A673 (cell line): Measurements from ENCODE around the gene NOS3. TPM values are rescaled to one million over a fixed set of nuclear protein-coding genes. Genes with fewer than 3 reads are reported as not detected.

Source experiments
- BruUV-seq: library from RNA; stranded (reverse); fragments of 400-500 nt; replicated peaks from 2 replicates; lab custom pipeline; 2021; lab: Mats Ljungman, UMichigan
- CTCF ChIA-PET: fragments of 300-600 bp; sonication (Branson Sonifier 250); formaldehyde crosslinking; loops from one replicate; lab custom pipeline; 2022; ENCODE audit warnings: antibody characterized with exemption; lab: Charles Lee
- POLR2A ChIA-PET: fragments of 300-600 bp; sonication (Branson Sonifier 250); formaldehyde crosslinking; loops from one replicate; lab custom pipeline; 2022; ENCODE audit warnings: antibody characterized with exemption; ENCODE audit not compliant: low non-redundant PET; lab: Charles Lee
- DNase-seq: peaks from one replicate; pipeline ENCODE4 v3.0.0-alpha.2; 2015; ENCODE audit warnings: low spot score
- H3K27ac ChIP-seq: fragments of 200-600 bp; sonication (generic); 2 replicates; pipeline ENCODE4 v1.5.1; 2016; ENCODE audit warnings: mixed run types, low read depth, mild to moderate bottlenecking, mixed read lengths, antibody characterized with exemption, low read length; ENCODE audit not compliant: poor library complexity, severe bottlenecking
- H3K27me3 ChIP-seq: fragments of 200-600 bp; sonication (generic); replicated peaks from 2 replicates; pipeline ENCODE4 v1.6.1; 2017; ENCODE audit warnings: mixed run types, low read depth, mild to moderate bottlenecking, mixed read lengths, antibody characterized with exemption, low read length; ENCODE audit not compliant: insufficient read depth, poor library complexity
- H3K36me3 ChIP-seq: fragments of 200-600 bp; sonication (generic); 2 replicates; pipeline ENCODE4 v1.6.1; 2016; ENCODE audit warnings: mixed run types, mild to moderate bottlenecking, mixed read lengths, antibody characterized with exemption, low read length; ENCODE audit not compliant: insufficient read depth, poor library complexity, severe bottlenecking
- H3K4me1 ChIP-seq: fragments of 200-600 bp; sonication (generic); 2 replicates; pipeline ENCODE4 v1.6.1; 2017; ENCODE audit warnings: mixed run types, mild to moderate bottlenecking, mixed read lengths, antibody characterized with exemption, low read length; ENCODE audit not compliant: insufficient read depth, poor library complexity, severe bottlenecking
- H3K4me3 ChIP-seq: fragments of 200-600 bp; sonication (generic); 2 replicates; pipeline ENCODE4 v1.5.1; 2016; ENCODE audit warnings: low read depth, mixed run types, mild to moderate bottlenecking, mixed read lengths, low read length; ENCODE audit not compliant: poor library complexity, severe bottlenecking
- H3K9me3 ChIP-seq: fragments of 200-600 bp; sonication (generic); 2 replicates; pipeline ENCODE4 v1.6.1; 2016; ENCODE audit warnings: mixed run types, low read depth, mild to moderate bottlenecking, mixed read lengths, antibody characterized with exemption, low read length; ENCODE audit not compliant: poor library complexity, severe bottlenecking
- CTCF ChIP-seq: fragments of 300-800, 200-600 bp; sonication (generic); conservative IDR thresholded peaks from 2 replicates; pipeline ENCODE4 v1.5.1; 2017; ENCODE audit warnings: low read depth, mild to moderate bottlenecking, antibody characterized with exemption, low read length, moderate library complexity, mixed read lengths
- EZH2 ChIP-seq: fragments of 200-600 bp; sonication (generic); IDR thresholded peaks from 2 replicates; pipeline ENCODE4 v1.6.1; 2017; ENCODE audit warnings: borderline replicate concordance, low read depth, mild to moderate bottlenecking, mixed read lengths, antibody characterized with exemption, low read length; ENCODE audit not compliant: poor library complexity, severe bottlenecking
- intact Hi-C: fragments of 100-400 bp; cut with micrococcal nuclease; formaldehyde crosslinking; loops from one replicate; pipeline ENCODE4 v1.10.0; 2022; ENCODE audit not compliant: unreplicated experiment
- total RNA-seq: library from RNA; stranded (reverse); gene quantifications from 2 replicates; pipeline ENCODE4 v1.2.3, GENCODE V29; 2021

NOS3 gene
- total RNA-seq, 1 experiment from 2014 or later = 0.75 TPM

- TF ChIP-seq CTCF = no peak
- no peak for TF ChIP-seq EZH2
- intact Hi-C loops = no loop called here
- no peak for DNase-seq
- ChIA-PET CTCF (no interaction called here), POLR2A (no interaction called here)
- BruUV-seq = no TSS peak
- H3K4me1 ChIP-seq = peaks cover under 1% of the 10 kb centered on the region
- no peaks in the 10 kb centered on the region for H3K36me3 ChIP-seq
- no peak overlapping the region for H3K4me3 ChIP-seq
- H3K27me3 ChIP-seq = peaks cover 14% of the 10 kb centered on the region
- H3K27ac ChIP-seq = no peak overlapping the region
- H3K9me3 ChIP-seq = no peaks in the 10 kb centered on the region
Measured at GRCh38 chr7:150955519-150956394, 35.1 kb upstream of the NOS3 start.

GRCh38 chr7:150956395-150957132, 34.3 kb upstream of the NOS3 start:
- intact Hi-C loops = no loop called here
- no TSS peak for BruUV-seq
- CTCF ChIA-PET = no interaction called here

More at GRCh38 chr7:150956395-150957132, 34.3 kb upstream of the NOS3 start:
- Histone ChIP-seq H3K27ac (no peak overlapping the region), H3K27me3 (peaks cover 14% of the 10 kb centered on the region), H3K4me1 (peaks cover 7% of the 10 kb centered on the region), H3K36me3 (no peaks in the 10 kb centered on the region), H3K9me3 (no peaks in the 10 kb centered on the region), H3K4me3 (no peak overlapping the region)
- no peak for DNase-seq
- POLR2A ChIA-PET = no interaction called here
- TF ChIP-seq EZH2 (no peak), CTCF (no peak)
